SK-N-SH (cell line): Measurements from ENCODE around the gene TMEM267. TPM values are rescaled to one million over a fixed set of nuclear protein-coding genes. Genes with fewer than 3 reads are reported as not detected.

Source experiments
- CTCF ChIA-PET: fragments of 300-600, 350-600 bp; formaldehyde crosslinking; extraction: SDS; loops from one replicate; lab custom pipeline; 2021; lab: Yijun Ruan, JAX
- POLR2A ChIA-PET: fragments of 350-600 bp; sonication (Branson Sonifier 250); formaldehyde crosslinking; extraction: SDS; loops from one replicate; lab custom pipeline; 2020; ENCODE audit warnings: antibody characterized with exemption, inconsistent platforms; lab: Yijun Ruan, JAX
- DNase-seq: peaks from one replicate; pipeline ENCODE4 v3.0.0; 2012
- H2AFZ ChIP-seq: fragments of 200-600 bp; sonication (generic); 2 replicates; pipeline ENCODE4 v1.8.1; 2016; ENCODE audit warnings: antibody characterized with exemption, mild to moderate bottlenecking, low read depth
- H3F3A ChIP-seq: fragments of 200-600 bp; sonication (generic); replicated peaks from 2 replicates; pipeline ENCODE3; 2016; ENCODE audit warnings: antibody characterized with exemption, mild to moderate bottlenecking; ENCODE audit not compliant: insufficient read depth
- H3K27ac ChIP-seq, 2 experiments: fragments of 200-500 bp in 1 of 2; fragments of 200-600 bp in 1 of 2; sonication (Bioruptor generic) in 1 of 2; sonication (generic), shearing (Covaris generic) in 1 of 2; 2 replicates each; pipeline versions ENCODE4 v1.5.1 to v1.6.1; 2014 to 2016; ENCODE audit warnings: low read depth in 2 of 2, inconsistent platforms in 1 of 2, low read length in 1 of 2, mild to moderate bottlenecking in 1 of 2, mixed read lengths in 1 of 2
- H3K27me3 ChIP-seq: fragments of 200-600 bp; sonication (generic), shearing (Covaris generic); 2 replicates; pipeline ENCODE4 v1.6.1; 2016; ENCODE audit warnings: mixed run types; ENCODE audit not compliant: insufficient read depth
- H3K36me3 ChIP-seq, 2 experiments: fragments of 200-500 bp in 1 of 2; fragments of 200-600 bp in 1 of 2; sonication (Bioruptor generic) in 1 of 2; sonication (generic) in 1 of 2; replicated peaks in 1 of 2; 2 replicates each; pipeline versions ENCODE3 to v1.5.1; 2014 to 2016; ENCODE audit warnings: low read length in 1 of 2, mild to moderate bottlenecking in 1 of 2; ENCODE audit not compliant: insufficient read depth in 2 of 2, control insufficient read depth in 1 of 2
- H3K4me1 ChIP-seq, 2 experiments: fragments of 200-500 bp in 1 of 2; fragments of 200-600 bp in 1 of 2; sonication (Bioruptor generic) in 1 of 2; sonication (generic), shearing (Covaris generic) in 1 of 2; 2 replicates each; pipeline versions ENCODE4 v1.5.1 to v1.6.1; 2014 to 2016; ENCODE audit warnings: low read depth in 1 of 2, low read length in 1 of 2, mixed run types in 1 of 2; ENCODE audit not compliant: insufficient read depth in 2 of 2, control insufficient read depth in 1 of 2
- H3K4me2 ChIP-seq: fragments of 200-600 bp; sonication (generic), shearing (Covaris generic); 2 replicates; pipeline ENCODE4 v1.6.1; 2017; ENCODE audit warnings: mixed run types
- H3K4me3 ChIP-seq, 2 experiments: fragments of 200-500 bp in 1 of 2; fragments of 200-600 bp in 1 of 2; sonication (Bioruptor generic) in 1 of 2; sonication (generic), shearing (Covaris generic) in 1 of 2; 2 replicates each; pipeline versions ENCODE4 v1.5.1 to v1.8.1; 2014 to 2016; ENCODE audit warnings: low read depth in 2 of 2, inconsistent platforms in 1 of 2, low read length in 1 of 2, mild to moderate bottlenecking in 1 of 2, mixed read lengths in 1 of 2, moderate library complexity in 1 of 2
- H3K79me2 ChIP-seq: fragments of 200-600 bp; sonication (generic); 2 replicates; pipeline ENCODE4 v1.8.1; 2017; ENCODE audit warnings: mild to moderate bottlenecking; ENCODE audit not compliant: insufficient read depth
- H3K9ac ChIP-seq: fragments of 200-600 bp; sonication (generic); 2 replicates; pipeline ENCODE4 v1.6.1; 2017; ENCODE audit warnings: mixed run types
- H3K9me2 ChIP-seq: fragments of 200-600 bp; sonication (generic); 2 replicates; pipeline ENCODE4 v1.6.1; 2017; ENCODE audit warnings: mixed run types
- H3K9me3 ChIP-seq: fragments of 200-600 bp; sonication (generic); 2 replicates; pipeline ENCODE4 v1.6.1; 2017; ENCODE audit warnings: mixed run types, mild to moderate bottlenecking, moderate library complexity
- H4K20me1 ChIP-seq: fragments of 200-600 bp; sonication (generic); 2 replicates; pipeline ENCODE4 v1.6.1; 2017; ENCODE audit warnings: mild to moderate bottlenecking, mixed run types; ENCODE audit not compliant: insufficient read depth
- EP300 ChIP-seq, 2 experiments: IDR thresholded peaks; 2 replicates each; pipeline versions ENCODE4 v1.4.0 to v1.6.1; 2012; ENCODE audit warnings: borderline replicate concordance in 1 of 2, low read depth in 1 of 2, low read length in 1 of 2
- FOXJ3 ChIP-seq: sonication (generic); formaldehyde crosslinking; IDR thresholded peaks from 2 replicates; pipeline ENCODE4 v1.5.1; 2020; ENCODE audit warnings: mild to moderate bottlenecking, missing genetic modification reagents
- FOXM1 ChIP-seq: IDR thresholded peaks from 2 replicates; pipeline ENCODE4 v1.4.0; 2012; ENCODE audit warnings: low read depth, mild to moderate bottlenecking
- GABPA ChIP-seq: IDR thresholded peaks from 2 replicates; pipeline ENCODE4 v1.4.0; 2012; ENCODE audit warnings: low read depth, mild to moderate bottlenecking
- GATA2 ChIP-seq: sonication (generic); formaldehyde crosslinking; IDR thresholded peaks from 2 replicates; pipeline ENCODE4 v1.5.0; 2020; ENCODE audit warnings: mild to moderate bottlenecking, missing genetic modification reagents
- IRF3 ChIP-seq: fragments of 150-350 bp; IDR thresholded peaks from 2 replicates; pipeline ENCODE4 v1.6.1; 2016; ENCODE audit warnings: mild to moderate bottlenecking, low read depth, low read length
- JUND ChIP-seq: IDR thresholded peaks from 2 replicates; pipeline ENCODE4 v1.4.0; 2012
- MAX ChIP-seq: IDR thresholded peaks from 2 replicates; pipeline ENCODE4 v1.4.0; 2012; ENCODE audit warnings: low read depth
- MEF2A ChIP-seq: IDR thresholded peaks from 2 replicates; pipeline ENCODE4 v1.4.0; 2012; ENCODE audit warnings: low read depth, borderline replicate concordance
- MXI1 ChIP-seq: IDR thresholded peaks from 2 replicates; pipeline ENCODE4 v1.6.1; 2012; ENCODE audit warnings: mild to moderate bottlenecking, low read depth, low read length, improper control_type of control experiment
- NFIC ChIP-seq: IDR thresholded peaks from 2 replicates; pipeline ENCODE4 v1.4.0; 2012; ENCODE audit warnings: borderline replicate concordance
- NRF1 ChIP-seq: IDR thresholded peaks from 2 replicates; pipeline ENCODE4 v1.6.1; 2012; ENCODE audit warnings: low read depth, mild to moderate bottlenecking, low read length
- POLR2AphosphoS5 ChIP-seq: IDR thresholded peaks from 2 replicates; pipeline ENCODE4 v1.6.1; 2012; ENCODE audit warnings: low read depth, low read length
- RAD21 ChIP-seq: IDR thresholded peaks from 2 replicates; pipeline ENCODE4 v1.6.1; 2012; ENCODE audit warnings: mild to moderate bottlenecking, low read length
- REST ChIP-seq: IDR thresholded peaks from 2 replicates; pipeline ENCODE4 v1.6.1; 2012; ENCODE audit warnings: mild to moderate bottlenecking, low read depth, low read length, moderate library complexity
- SIN3A ChIP-seq: IDR thresholded peaks from 2 replicates; pipeline ENCODE4 v1.6.1; 2012; ENCODE audit warnings: low read depth, mild to moderate bottlenecking, low read length, moderate library complexity, borderline replicate concordance
- TCF12 ChIP-seq: IDR thresholded peaks from 2 replicates; pipeline ENCODE4 v1.4.0; 2012
- TEAD4 ChIP-seq: IDR thresholded peaks from 2 replicates; pipeline ENCODE4 v1.4.0; 2012; ENCODE audit warnings: mild to moderate bottlenecking, borderline replicate concordance; ENCODE audit not compliant: insufficient read depth
- USF2 ChIP-seq: fragments of 150-350 bp; IDR thresholded peaks from 2 replicates; pipeline ENCODE4 v1.6.1; 2017; ENCODE audit warnings: antibody characterized with exemption, low read length, low read depth, borderline replicate concordance
- YY1 ChIP-seq: IDR thresholded peaks from 2 replicates; pipeline ENCODE4 v1.4.0; 2012; ENCODE audit warnings: low read depth, mild to moderate bottlenecking
- WGBS: methylation state at CpG from one replicate; pipeline ENCODE4 v1.1.6; 2017; ENCODE audit warnings: low lambda C conversion rate; 5-methylcytosine and 5-hydroxymethylcytosine counted together
- polyA plus RNA-seq, 3 experiments: library from polyadenylated mRNA; depleted of rRNA; stranded (reverse); fragments of >200 nt; gene quantifications; 2 replicates each; pipeline ENCODE4 v1.2.3, GENCODE V29; 2012

The TMEM267 gene
- polyA plus RNA-seq, 1 of the 3 experiments (the other 2 are of a cell fraction), result 5.7 TPM

- Histone ChIP-seq H3K4me2 (no peak overlapping the region), H3K27ac (no peak overlapping the region), H3F3A (peaks cover 3% of the 10 kb centered on the region), H3K79me2 (no peaks in the 10 kb centered on the region), H3K27me3 (no peaks in the 10 kb centered on the region), H3K9me3 (no peaks in the 10 kb centered on the region), H3K4me3 (no peak overlapping the region), H4K20me1 (no peaks in the 10 kb centered on the region), H3K9me2 (no peaks in the 10 kb centered on the region), H3K9ac (no peak overlapping the region), H3K36me3 (no peaks in the 10 kb centered on the region), H2AFZ (no peak overlapping the region), H3K4me1 (no peaks in the 10 kb centered on the region)
- DNase-seq, result no peak
- 37% methylated on average over 3 of the region's 3 CpGs for WGBS
- POLR2A ChIA-PET, result no interaction called here
- CTCF ChIA-PET, result no interaction called here
- no peak for TF ChIP-seq REST
- TF ChIP-seq TEAD4, result no peak
- TF ChIP-seq NFIC, result no peak
- no peak for TF ChIP-seq YY1
Measured at GRCh38 chr5:43432486-43433375, 50.9 kb downstream of the TMEM267 start.

GRCh38 chr5:43429706-43430105, 54.0 kb downstream of the TMEM267 start:
- no peak overlapping the region for H3K4me2 ChIP-seq
- no peaks in the 10 kb centered on the region for H3K36me3 ChIP-seq
- CTCF ChIA-PET, result interaction anchor here (0.9 to 1.6 kb wide), 2 partner anchors 40 to 54 kb away, joined by 3 to 5 read pairs; partner anchors contain the start of gene TMEM267
- no peak overlapping the region for H2AFZ ChIP-seq
- peaks cover 3% of the 10 kb centered on the region for H3F3A ChIP-seq
- no peaks in the 10 kb centered on the region for H3K79me2 ChIP-seq
- H3K27ac ChIP-seq, result no peak overlapping the region
- H3K27me3 ChIP-seq, result no peaks in the 10 kb centered on the region
- no peaks in the 10 kb centered on the region for H4K20me1 ChIP-seq
- POLR2A ChIA-PET, result no interaction called here
- no peak for DNase-seq
- H3K9me2 ChIP-seq, result no peaks in the 10 kb centered on the region
- TF ChIP-seq MXI1 (no peak), EP300 (IDR thresholded peaks at IDR 0.05; ENCODE audit: borderline replicate concordance in 1 of 2, low read depth in 1 of 2, low read length in 1 of 2) (no peak), SIN3A (no peak), TCF12 (no peak), GABPA (no peak), USF2 (no peak), JUND (no peak), NRF1 (no peak), MEF2A (no peak), YY1 (no peak), GATA2 (CRISPR knock-in tag) (no peak), FOXM1 (no peak), MAX (no peak), FOXJ3 (CRISPR knock-in tag) (no peak), RAD21 (no peak), POLR2AphosphoS5 (no peak), IRF3 (no peak)
- no peaks in the 10 kb centered on the region for H3K4me1 ChIP-seq
- H3K4me3 ChIP-seq, result no peak overlapping the region
- 58% methylated on average over 2 of the region's 2 CpGs for WGBS
- no peaks in the 10 kb centered on the region for H3K9me3 ChIP-seq
- H3K9ac ChIP-seq, result no peak overlapping the region
